NCI-H446 (cell line): Measurements from ENCODE around the gene ADORA3.

Experiments used
- DNase-seq, 2 experiments: peaks; one replicate each; lab custom pipeline; 2025; lab: John Stamatoyannopoulos, UW

ADORA3 gene

GRCh38 chr1:111507411-111508201 is 4.2 kb upstream of the ADORA3 start:
- DNase-seq = no peak

DNA sequence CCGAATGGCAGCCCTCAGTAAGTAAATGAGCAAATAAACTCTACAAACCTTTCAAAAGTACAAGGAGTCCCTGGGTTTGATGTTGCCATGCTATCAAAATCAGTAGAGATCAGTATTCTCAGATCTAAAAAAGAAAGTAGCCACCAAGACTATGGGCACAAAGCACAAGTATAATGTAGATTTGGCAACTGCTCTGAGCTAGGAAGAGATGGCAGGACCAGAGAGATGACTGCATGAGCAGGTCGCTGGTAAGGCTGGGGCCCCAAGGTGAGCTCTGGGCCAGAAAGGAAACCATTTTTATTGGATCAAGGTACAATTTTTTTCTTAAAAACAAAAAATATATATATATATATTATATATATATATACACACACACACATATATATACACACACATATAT is 3.1 kb upstream of the ADORA3 start:
- no peak for DNase-seq

DNA sequence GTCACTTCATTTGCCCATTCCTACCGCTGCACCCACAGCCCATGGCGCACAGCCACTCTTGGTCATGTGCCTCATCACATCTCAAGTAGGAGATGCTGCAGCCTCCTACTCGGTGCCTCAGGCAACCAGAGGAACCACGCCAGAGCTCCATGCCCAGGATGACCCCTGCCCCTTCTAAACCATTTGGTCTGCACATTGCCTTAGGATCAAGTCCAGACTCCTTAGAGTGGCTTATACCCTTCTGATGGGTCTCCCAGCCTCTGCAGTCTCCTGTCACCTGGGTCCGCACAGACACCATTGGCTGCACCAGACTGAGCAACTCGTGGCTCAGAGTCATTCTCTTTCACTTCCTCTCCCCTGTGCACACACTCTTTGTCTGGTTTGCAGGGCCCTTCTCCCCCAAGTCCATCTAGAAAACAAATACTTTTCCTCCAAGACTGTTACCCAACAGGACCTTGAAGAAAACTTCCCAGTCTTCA is 2.2 kb upstream of the ADORA3 start:
- no peak for DNase-seq

DNA sequence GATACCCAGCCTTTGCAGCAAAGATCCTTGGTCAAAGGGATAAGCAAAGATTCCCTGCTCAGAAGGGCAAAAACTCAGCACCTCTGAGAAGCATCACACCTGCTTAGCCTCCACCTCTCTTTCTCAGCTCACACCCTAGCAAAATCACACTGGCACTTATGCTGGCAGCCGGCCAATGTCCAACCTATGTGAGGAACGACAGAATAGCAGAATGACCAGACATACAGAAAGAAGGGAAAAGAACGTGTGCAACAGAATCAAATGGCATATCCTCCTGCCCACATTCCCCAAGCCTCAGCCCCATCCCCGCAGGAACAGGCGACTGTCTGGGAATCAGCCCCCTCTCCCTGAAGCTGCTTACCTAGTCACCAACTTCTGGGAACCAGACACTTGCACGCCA is 664 bp upstream of the ADORA3 start:
- DNase-seq = no peak

DNA sequence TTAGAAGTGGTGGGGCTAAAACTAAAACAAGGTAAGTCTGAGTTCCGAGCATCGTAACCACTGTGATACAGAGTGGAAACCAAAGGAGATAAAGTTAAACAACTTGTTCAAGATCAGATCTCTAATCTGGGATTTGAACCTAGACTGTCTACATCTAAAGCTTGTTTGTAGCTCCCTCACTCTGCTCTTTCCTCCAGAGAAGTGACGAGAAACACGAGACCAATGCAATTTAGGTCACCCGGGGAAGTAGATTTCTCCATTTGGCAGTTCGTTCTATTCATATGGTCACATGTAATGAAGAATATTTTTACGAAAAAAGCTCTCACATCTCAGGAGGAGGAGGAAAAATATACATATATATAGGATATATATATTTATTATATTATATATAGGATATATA is 1.8 kb downstream of the ADORA3 start:
- DNase-seq = no peak

GRCh38 chr1:111499026-111499785 is 4.2 kb downstream of the ADORA3 start:
- DNase-seq = no peak

DNA sequence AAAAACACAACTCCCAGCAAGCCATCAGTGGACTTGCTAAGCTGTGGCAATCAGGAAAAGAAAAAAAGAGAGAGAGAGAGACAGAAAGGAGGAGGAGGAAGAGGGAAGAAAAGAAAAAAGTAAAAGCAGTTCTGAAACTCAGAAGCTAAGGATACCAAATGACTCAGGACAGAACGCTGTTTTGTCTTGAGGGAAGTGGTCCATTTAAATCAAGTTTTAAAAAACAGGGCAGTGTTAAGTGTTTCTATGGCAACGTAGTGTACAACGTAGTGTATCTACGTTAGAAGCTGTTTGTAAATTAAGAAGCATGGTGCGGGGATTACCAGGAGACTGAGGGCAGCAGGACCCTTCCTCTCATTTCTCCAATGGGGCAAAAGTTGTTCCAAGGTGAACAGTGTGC is 5.8 kb downstream of the ADORA3 start:
- no peak for DNase-seq

GRCh38 chr1:111496398-111496797 is 7.0 kb downstream of the ADORA3 start:
- no peak for DNase-seq

- no peak for DNase-seq
Measured at GRCh38 chr1:111491070-111491469, 12.4 kb downstream of the ADORA3 start.

GRCh38 chr1:111490220-111490619 is 13.2 kb downstream of the ADORA3 start:
- no peak for DNase-seq

GRCh38 chr1:111489604-111490003 is 13.8 kb downstream of the ADORA3 start:
- DNase-seq = no peak

GRCh38 chr1:111488669-111489068 is 14.8 kb downstream of the ADORA3 start:
- DNase-seq = no peak

DNA sequence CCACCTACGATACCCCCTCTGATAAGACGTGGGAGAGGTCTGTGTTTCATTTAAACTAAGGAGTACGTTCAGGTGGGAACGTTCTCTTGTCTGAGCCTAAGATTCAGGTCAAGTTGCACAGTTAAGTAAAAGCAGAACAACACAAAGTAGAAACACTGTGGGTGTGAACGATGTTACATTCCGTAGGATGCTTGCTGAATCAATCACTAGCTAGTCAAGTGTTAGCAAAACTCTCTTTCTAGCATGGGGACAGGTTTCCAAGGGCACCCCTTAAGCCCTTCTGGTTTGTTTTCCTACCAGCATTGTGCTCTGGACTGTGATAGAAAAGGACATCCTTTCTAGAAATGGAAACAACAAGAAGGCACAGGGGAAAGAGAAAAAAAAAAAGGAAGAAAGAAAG is 16.3 kb downstream of the ADORA3 start:
- no peak for DNase-seq

GRCh38 chr1:111486431-111486830 is 17.0 kb downstream of the ADORA3 start:
- DNase-seq = no peak

DNA sequence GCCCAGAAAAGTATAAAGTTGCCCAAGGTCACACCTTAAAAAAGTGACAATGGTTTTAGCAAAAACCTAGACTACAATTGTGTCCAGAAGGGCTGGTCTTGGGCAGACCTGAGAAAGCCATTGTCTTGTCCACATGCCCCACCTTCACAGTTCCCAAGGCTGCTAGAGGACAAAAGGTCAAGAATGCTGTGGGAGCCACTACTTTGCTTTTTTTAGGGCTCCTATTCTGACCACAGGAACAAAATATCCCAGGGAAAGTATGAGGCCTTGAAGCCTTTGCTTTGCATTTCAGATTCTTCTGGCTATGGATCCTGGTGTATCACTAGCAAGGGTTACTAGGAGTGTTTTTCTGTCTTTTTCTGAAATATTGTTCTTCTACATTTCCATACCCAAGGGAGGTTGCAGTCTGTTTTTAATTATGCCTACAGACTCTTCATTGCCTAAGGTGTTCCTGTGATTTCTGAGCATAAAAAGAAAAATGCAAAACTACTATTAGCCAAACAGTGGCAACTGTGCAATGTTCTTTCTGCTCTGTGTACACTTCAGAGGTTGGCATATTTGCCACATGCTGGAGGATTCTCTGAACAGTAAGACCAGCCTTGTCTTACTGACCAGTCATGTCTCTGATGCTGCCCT is 18.9 kb downstream of the ADORA3 start:
- no peak for DNase-seq

DNA sequence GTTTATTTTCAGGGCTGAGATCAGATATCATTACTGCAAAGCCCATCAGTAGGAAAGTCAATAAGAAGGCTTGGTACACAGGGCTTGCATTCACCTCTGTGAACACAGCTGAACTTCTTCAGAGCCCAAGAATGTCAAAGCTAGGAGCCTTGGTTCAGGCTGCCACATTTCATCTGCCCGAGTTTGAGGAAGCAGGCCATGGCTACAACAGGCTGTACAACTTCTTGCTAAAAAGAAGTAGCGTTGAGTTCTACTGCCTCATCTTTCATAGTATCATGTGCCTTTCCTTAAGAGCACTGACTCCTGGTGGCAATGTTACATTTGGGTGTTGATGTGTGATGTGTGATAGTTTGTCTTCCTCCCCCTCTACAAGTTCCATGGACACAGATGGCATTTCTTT is 19.6 kb downstream of the ADORA3 start:
- no peak for DNase-seq

GRCh38 chr1:111483166-111483565 is 20.3 kb downstream of the ADORA3 start:
- no peak for DNase-seq

GRCh38 chr1:111481387-111482221 is 21.8 kb downstream of the ADORA3 start:
- DNase-seq = peak in 1 of 2 experiments; percentile 58

DNA sequence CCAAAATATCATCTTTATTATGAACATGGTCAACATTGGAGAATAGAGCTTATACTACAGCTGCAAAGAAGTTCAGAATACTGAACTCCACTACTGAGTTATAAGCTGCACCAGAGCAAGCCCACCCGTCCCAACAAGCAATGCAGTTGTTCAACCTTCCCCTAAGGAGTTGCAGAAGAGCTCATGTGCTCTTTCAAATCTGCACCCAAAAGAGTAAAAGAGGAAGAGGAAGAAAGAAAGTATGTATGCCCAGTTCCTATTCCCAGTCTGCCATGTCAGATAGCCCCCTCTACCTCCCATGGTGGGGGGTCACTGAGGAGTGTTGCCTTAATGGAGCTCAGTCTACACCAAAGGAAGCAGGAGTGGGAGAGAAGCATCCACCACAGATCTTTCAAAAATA is 22.8 kb downstream of the ADORA3 start:
- DNase-seq = no peak

DNA sequence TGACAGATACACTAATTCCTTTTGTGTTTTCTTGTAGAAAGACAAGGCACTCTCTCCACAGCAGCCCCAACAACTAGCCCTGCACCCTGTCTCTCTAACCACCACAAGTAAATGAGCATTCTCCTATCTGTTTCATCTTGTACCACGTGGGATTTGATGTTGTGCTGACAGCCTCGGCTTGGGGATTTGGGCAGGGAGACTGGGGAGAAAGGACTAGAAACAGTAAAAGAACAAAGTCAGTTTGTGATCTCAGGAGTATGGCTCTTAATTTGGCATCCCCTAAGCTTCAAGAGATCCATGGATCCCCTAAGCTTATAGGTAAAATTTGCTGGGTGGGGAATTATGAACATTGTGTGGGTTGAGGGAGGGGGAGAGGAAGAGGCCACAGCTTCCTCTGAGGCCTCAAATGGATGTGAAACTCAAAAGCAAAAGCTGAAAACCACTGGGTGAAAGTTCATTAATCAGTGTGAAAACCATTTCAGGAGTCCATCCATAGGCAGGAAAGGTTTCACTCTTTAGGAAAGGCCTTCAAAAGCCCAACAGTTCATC is 26.6 kb downstream of the ADORA3 start:
- no peak for DNase-seq

DNA sequence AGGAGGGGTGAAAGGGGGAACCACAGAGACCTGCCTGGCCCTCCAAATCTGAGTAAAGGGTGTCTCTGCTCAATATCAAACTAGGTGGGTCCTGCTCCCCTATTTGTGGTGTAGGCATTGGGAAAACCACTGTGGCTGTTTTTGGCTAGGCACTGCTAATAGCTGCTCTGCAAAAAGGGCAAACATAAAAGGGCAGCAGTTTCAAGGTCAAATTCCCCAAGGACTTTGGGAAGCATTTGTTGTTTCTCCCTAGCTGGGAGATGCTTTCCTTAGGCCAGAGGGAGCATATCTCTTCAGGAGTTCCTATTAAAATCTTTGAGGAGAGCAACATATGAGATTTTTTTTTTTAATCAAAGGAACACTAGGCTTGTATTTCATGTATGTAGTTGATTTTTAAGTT is 27.2 kb downstream of the ADORA3 start:
- no peak for DNase-seq

GRCh38 chr1:111475701-111476100 is 27.7 kb downstream of the ADORA3 start:
- no peak for DNase-seq
